IPS-15b (cell line): ENCODE measurements around the gene NUDC.
"Not testable (repeated sequence)": the region's sequence is repeated elsewhere in the genome, so short reads cannot be mapped to it uniquely, and the experiment has no call there.

Experiments used
- H3K27me3 ChIP-seq: one replicate; pipeline ENCODE4 v1.6.1; 2013; ENCODE audit warnings: low read length; ENCODE audit not compliant: control insufficient read depth, insufficient read depth
- H3K36me3 ChIP-seq: one replicate; pipeline ENCODE4 v1.6.1; 2013; ENCODE audit warnings: low read length; ENCODE audit not compliant: control insufficient read depth, insufficient read depth
- H3K4me1 ChIP-seq: one replicate; pipeline ENCODE4 v1.6.1; 2013; ENCODE audit warnings: mild to moderate bottlenecking, low read length; ENCODE audit not compliant: control insufficient read depth, insufficient read depth
- H3K4me3 ChIP-seq: one replicate; pipeline ENCODE4 v1.5.1; 2013; ENCODE audit warnings: low read depth, low read length
- H3K9ac ChIP-seq: one replicate; pipeline ENCODE4 v1.6.1; 2013; ENCODE audit warnings: low read depth, mild to moderate bottlenecking, low read length
- H3K9me3 ChIP-seq: one replicate; pipeline ENCODE4 v1.6.1; 2013; ENCODE audit warnings: mild to moderate bottlenecking, low read length; ENCODE audit not compliant: control insufficient read depth, insufficient read depth

NUDC gene

DNA sequence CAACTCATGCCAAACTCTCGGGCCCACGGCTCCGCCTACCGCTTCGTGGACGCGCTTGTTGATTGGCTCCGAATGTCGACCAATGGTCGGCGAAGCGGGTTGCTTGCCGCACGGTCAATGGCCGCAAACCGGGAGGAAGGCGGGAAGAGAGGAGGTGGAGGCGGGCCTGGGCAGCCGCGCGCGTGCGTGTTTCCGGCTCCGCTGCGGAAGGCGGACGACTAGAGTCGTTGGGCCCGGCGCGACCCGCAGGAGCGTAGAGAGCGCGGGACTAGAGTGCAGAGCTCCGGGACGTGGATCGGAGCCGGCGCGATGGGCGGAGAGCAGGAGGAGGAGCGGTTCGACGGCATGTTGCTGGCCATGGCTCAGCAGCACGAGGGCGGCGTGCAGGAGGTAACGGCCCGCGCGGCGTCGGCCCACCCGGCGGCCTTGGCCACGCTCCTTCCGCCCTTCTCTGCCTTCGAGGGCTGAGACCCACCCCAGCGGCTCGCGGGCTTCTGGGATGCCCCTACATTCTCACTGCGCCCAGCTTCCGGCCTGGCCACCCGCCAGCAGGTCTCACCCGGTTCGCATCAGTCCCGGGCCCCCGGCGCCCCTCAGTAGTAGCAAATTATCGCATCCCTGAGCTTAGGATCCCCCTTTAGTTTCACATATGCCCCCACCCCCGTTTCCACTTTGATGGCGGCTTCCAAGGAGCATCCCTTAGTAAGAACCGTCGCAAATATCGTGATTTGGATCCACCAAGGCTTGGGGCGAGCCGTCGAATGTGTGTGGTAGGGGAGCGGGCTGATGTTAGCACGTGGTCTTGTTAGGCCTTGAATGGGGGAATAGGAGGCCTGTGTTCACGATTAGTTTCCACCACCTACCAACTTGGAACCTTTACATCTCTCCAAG, at the start of gene NUDC:
Gene NUDC (plus strand): TSS at position 204 of the 891 bp plus-strand sequence. CDS start 106 bp downstream, at position 310.
- Histone ChIP-seq H3K4me1 (peaks cover 4% of the 10 kb centered on the region), H3K9me3 (no peaks in the 10 kb centered on the region), H3K9ac (peak within 1 kb of the TSS; percentile 93), H3K27me3 (no peaks in the 10 kb centered on the region), H3K36me3 (peaks cover 17% of the 10 kb centered on the region), H3K4me3 (peak within 1 kb of the TSS; percentile 94)

DNA sequence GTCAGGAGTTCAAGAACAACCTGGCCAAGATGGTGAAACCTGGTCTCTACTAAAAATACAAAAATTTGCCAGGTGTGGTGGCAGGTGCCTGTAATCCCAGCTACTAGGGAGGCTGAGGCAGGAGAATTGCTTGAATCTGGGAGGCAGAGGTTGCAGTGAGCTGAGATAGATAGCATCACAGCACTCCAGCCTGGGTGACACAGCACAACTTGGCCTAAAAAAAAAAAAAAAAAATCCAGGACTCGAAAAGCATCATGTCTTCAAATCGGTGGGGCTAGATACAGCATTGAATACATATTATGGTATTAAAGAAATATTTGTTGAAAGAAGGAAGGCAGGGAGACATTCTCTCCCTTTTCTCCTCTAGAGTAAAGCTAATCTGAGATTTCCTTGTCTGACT, 48.4 kb upstream of the NUDC start:
- H3K9me3 ChIP-seq, H3K4me3 ChIP-seq: not testable (repeated sequence)

DNA sequence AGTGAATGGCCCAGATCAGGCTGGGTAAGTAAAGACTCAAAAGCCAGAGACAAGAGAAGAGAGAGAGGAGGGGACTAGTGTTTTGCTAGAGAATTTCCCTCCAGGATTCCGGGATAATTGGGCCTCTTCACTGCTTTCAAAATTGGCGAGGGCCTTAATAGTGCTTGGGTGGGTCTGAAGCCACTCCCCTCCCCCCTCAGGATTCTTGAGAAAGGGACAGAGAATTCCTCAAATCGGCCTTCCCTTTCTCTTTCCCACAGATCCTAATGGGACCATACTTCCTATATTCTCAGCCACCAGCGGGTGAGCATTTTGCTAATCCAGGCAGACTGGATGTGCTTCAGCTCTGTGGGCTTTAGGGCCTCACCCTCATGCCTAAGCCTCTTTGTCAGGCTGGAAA, 46.6 kb upstream of the NUDC start:
- Histone ChIP-seq H3K4me1 (no peaks in the 10 kb centered on the region), H3K9me3 (no peaks in the 10 kb centered on the region), H3K4me3 (no peak overlapping the region), H3K36me3 (peaks cover 11% of the 10 kb centered on the region), H3K9ac (no peak overlapping the region), H3K27me3 (no peaks in the 10 kb centered on the region)

More for the DNA sequence above, 48.4 kb upstream of the NUDC start:
- not testable (repeated sequence) for H3K4me1 ChIP-seq, H3K36me3 ChIP-seq, H3K9ac ChIP-seq, H3K27me3 ChIP-seq

DNA sequence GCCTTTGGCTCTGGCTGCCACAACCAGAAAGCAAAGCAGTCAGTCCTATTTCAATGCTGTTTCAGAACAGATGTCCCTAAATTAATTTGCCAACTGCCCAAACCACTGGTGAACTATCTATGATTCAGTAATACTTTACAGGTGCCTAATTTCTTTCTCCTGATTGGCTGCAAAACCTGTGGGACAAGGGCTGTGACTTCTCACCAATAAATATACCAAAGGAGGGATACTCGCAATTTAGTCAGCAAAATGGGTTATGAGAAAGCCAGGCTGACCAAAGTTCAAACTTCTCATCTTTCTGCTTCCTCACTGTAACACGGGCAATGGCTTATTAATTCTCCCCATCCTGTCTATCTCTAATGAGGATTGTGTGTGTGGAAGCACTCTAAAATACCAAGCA, 44.2 kb upstream of the NUDC start:
- Histone ChIP-seq H3K9me3 (no peaks in the 10 kb centered on the region), H3K36me3 (peaks cover 14% of the 10 kb centered on the region), H3K4me1 (no peaks in the 10 kb centered on the region), H3K9ac (no peak overlapping the region), H3K27me3 (no peaks in the 10 kb centered on the region), H3K4me3 (no peak overlapping the region)

DNA sequence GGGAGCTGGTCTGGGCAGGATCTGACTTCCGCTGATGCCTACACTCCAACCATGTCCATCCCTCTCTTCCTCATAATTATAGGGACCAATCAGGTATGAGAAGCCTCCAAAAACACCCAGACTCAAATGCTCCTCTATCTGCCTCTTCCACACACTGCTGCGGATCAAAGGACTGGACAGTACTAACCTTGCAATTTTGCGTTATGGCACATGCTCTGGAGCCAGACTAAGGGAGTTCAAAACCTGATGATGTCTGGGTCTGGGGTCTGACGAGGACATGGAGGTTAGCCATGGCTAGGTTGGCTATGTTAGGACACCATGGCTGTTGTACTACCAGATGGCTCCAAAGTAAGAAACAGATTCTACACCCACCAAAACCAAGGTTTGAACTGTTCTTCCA, 41.8 kb upstream of the NUDC start:
- H3K4me3 ChIP-seq = no peak overlapping the region
- peaks cover 26% of the 10 kb centered on the region for H3K36me3 ChIP-seq
- H3K27me3 ChIP-seq = no peaks in the 10 kb centered on the region
- H3K9ac ChIP-seq = no peak overlapping the region
- H3K4me1 ChIP-seq = no peaks in the 10 kb centered on the region
- H3K9me3 ChIP-seq = no peaks in the 10 kb centered on the region

DNA sequence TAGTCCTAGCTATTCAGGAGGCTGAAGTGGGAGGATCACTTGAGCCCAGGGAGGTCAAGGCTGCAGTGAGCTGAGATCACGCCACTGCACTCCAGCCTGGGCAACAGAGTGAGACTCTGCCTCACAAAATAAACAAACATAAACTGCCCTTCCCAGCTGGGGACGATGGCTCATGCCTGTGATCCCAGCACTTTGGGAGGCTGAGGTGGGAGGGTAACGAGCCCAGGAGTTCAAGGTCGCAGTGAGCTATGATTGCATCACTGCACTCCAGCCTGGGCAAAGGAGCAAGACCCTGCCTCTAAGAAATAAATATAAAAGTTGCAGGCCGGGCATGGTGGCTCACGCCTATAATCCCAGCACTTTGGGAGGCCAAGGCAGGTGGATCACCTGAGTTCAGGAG, 39.9 kb upstream of the NUDC start:
- not testable (repeated sequence) for H3K9me3 ChIP-seq, H3K4me1 ChIP-seq, H3K9ac ChIP-seq, H3K27me3 ChIP-seq, H3K4me3 ChIP-seq
- peaks cover 36% of the 10 kb centered on the region for H3K36me3 ChIP-seq

DNA sequence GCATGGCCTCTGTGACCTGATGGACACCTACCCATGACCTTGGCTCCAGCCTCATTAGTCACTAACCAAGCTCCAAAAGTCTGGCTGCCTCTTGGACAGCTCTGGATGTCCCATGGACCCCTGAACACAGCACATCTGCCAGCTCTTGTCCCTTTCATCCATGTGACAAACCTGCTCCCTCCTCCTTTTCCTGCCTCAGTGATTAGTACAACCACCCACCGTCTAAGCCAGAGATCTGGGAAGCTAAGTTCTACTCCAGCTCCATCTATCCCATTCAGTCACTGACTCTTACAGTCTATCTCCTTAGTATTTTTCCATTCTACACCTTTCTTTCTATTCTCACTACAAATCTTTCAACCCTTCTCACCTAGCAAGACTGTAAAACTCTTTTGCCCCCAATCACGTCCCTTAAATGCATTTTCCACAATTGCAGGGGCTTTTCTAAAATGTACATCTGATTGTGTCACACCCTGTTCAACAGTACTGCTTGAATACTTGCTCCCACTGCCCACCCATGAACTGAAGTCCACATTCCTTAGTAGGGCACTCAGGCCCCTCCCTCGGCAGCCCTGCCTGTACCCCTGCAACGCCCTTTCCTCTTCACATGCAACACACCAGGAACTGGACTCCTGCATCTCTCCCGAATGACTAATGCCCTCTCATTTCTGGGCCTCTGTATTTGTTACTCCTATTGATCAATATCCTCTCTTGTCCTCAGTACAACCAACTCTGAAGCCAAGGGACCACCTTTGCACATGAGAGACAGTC, 38.7 kb upstream of the NUDC start:
- Histone ChIP-seq H3K27me3 (no peaks in the 10 kb centered on the region), H3K4me1 (no peaks in the 10 kb centered on the region), H3K36me3 (peaks cover 31% of the 10 kb centered on the region), H3K4me3 (no peak overlapping the region), H3K9ac (no peak overlapping the region), H3K9me3 (no peaks in the 10 kb centered on the region)

DNA sequence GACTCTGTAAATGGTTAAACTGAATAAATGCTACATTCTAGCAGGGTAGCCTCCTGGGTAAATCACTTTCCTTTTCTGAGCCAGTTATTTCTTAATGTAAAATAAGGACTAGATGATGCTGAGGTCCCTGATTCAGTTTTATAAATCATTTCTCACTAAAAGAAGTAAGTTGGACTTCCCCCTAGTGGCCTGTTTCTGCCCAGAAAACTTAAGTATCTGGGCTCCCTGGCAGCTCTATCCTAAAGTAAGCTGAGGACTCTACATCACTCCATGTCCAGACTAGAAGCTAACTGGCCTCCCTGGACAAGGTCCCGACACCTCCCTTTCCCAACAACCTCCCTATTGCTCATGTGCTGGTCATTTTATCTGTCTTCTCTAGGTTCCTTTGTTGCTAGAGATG, 34.4 kb upstream of the NUDC start:
- H3K4me1 ChIP-seq = peaks cover 4% of the 10 kb centered on the region
- peaks cover 26% of the 10 kb centered on the region for H3K36me3 ChIP-seq
- no peak overlapping the region for H3K9ac ChIP-seq

DNA sequence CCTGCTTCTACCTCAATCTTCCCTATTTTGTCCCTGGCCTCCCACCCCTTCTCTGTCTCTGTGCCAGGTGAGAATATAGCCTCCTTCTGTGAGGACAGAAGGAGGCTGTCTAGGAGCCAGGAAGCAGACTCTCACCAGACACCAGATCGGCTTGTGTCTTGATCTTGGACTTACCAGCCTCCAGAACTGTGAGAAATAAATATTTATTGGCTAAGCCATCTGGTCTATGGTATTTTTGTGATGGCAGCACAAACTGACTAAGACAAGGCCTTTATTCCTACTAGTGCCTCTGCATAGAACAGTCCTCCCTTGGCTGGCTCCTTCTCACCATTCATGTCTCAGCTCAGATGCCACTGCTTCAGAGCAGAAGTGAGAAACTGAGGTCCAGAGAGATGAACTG, 33.3 kb upstream of the NUDC start:
- Histone ChIP-seq H3K9me3 (no peaks in the 10 kb centered on the region), H3K4me3 (no peak overlapping the region), H3K27me3 (no peaks in the 10 kb centered on the region), H3K9ac (no peak overlapping the region), H3K4me1 (peaks cover 4% of the 10 kb centered on the region), H3K36me3 (peaks cover 28% of the 10 kb centered on the region)

More for the DNA sequence above, 34.4 kb upstream of the NUDC start:
- no peaks in the 10 kb centered on the region for H3K9me3 ChIP-seq
- no peak overlapping the region for H3K4me3 ChIP-seq
- H3K27me3 ChIP-seq = no peaks in the 10 kb centered on the region

DNA sequence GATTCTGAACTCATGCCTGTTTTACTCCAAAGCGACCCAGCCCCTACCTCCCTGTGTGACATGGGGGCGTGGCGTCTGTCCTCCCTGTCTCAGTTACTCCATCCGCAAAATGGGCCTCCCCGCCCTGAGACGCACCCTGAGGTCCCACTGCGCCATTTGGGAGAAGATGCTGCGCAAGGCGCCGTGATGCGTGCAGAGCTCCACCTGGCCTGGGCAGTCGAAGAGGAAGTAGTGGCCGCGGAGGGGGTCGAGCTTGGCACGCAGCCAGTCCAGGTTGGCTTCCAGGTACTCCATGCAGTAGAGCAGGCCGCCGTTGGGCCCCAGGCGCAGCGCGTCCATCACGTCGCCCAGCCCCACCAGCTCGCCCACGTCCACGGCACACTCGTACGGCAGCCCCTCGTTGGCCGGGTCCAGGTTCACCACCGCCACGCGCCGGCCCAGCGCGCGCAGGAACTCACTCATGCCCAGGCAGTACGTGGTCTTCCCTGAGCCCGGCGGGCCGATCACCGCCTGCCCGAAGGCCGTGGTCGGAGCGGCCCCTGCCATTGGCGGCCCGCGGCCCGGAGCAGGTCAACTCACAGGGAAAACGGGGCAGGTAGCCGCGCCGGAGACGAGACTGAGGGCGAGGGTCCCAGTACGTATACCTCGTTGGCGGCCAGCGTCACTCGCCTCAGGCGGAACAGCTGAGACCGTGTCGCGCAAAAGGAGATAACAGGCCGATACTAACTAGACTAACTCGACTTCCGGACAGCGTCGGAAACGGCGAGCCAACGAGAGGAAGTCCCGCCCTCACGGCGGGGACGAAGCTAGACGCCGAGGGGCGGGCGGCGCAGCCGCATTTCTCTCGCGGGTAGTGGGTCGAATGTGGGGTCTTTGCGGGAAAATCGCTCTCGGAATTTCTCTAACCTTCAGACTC, 31.7 kb upstream of the NUDC start, which contains the start of gene GPN2:
Gene GPN2 (minus strand): TSS at position 733 of the 916 bp plus-strand sequence. CDS start 187 bp downstream, at position 546.
- no peaks in the 10 kb centered on the region for H3K27me3 ChIP-seq
- peaks cover 28% of the 10 kb centered on the region for H3K36me3 ChIP-seq
- peaks cover 4% of the 10 kb centered on the region for H3K4me1 ChIP-seq
- H3K9ac ChIP-seq = peak within 1 kb of the TSS; percentile 93
- peak within 1 kb of the TSS; percentile 89 for H3K4me3 ChIP-seq
- no peaks in the 10 kb centered on the region for H3K9me3 ChIP-seq

DNA sequence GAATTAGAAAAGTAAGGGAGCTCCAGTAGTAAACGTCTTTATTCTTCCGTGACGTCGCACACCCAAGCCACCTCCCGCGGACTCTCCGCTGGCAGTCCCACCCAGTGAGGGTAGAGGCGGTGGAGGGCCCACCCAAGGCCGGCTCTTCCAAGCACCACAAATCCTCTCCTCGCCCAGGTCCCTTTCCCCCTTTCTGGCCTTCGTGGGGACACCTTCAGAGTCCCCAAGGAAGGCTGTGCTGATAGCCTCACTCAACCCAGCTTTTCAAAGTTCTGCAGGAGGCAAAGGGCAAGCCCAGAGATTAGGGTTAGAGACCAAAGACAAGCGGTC, 31.1 kb upstream of the NUDC start:
- H3K36me3 ChIP-seq = peaks cover 22% of the 10 kb centered on the region
- peak overlapping the region; percentile 89 for H3K4me3 ChIP-seq
- peaks cover 4% of the 10 kb centered on the region for H3K4me1 ChIP-seq
- no peaks in the 10 kb centered on the region for H3K27me3 ChIP-seq
- H3K9me3 ChIP-seq = no peaks in the 10 kb centered on the region
- H3K9ac ChIP-seq = peak overlapping the region; percentile 93
